ENCODE results near the gene PTX3.

DNA sequence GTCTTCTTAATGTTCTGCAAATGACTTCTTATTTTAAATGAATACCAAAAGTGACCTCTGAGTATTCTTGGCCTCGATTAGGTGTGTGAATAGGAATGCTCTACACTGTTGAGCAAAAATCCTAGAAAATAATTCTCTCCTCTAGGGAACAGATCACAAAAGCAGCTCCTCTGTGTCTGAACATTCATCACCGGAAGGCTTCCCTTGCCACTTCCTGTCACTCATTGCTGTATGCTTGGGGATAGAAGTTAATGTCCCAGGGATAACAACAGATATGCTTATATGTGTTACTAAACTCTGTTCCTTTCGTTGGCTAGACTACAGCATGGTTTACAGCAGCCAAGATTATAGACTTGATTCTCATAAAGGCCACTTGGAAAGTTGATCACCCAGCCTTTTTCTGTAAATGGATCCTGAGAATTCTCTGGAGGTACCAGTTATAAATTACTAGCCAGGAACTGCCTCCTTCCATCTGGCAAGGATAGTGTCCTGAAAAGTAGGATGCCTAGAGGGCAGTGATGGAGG is 16.0 kb upstream of the PTX3 start:
- TF ChIP-seq, protein P1, sequence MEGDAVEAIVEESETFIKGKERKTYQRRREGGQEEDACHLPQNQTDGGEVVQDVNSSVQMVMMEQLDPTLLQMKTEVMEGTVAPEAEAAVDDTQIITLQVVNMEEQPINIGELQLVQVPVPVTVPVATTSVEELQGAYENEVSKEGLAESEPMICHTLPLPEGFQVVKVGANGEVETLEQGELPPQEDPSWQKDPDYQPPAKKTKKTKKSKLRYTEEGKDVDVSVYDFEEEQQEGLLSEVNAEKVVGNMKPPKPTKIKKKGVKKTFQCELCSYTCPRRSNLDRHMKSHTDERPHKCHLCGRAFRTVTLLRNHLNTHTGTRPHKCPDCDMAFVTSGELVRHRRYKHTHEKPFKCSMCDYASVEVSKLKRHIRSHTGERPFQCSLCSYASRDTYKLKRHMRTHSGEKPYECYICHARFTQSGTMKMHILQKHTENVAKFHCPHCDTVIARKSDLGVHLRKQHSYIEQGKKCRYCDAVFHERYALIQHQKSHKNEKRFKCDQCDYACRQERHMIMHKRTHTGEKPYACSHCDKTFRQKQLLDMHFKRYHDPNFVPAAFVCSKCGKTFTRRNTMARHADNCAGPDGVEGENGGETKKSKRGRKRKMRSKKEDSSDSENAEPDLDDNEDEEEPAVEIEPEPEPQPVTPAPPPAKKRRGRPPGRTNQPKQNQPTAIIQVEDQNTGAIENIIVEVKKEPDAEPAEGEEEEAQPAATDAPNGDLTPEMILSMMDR (conservative IDR thresholded peaks at IDR 0.05 in 1 of 2, IDR thresholded peaks at IDR 0.05 in 1 of 2; ENCODE audit: low read depth in 1 of 2, low read length in 2 of 2): no peak
- TF ChIP-seq EZH2 (IDR thresholded peaks at IDR 0.05; ENCODE audit: low read length, missing control alignments): no peak

Measured in fibroblast of lung (primary cell).